ENCODE measurements around the gene C2CD3.

Gene C2CD3

DNA sequence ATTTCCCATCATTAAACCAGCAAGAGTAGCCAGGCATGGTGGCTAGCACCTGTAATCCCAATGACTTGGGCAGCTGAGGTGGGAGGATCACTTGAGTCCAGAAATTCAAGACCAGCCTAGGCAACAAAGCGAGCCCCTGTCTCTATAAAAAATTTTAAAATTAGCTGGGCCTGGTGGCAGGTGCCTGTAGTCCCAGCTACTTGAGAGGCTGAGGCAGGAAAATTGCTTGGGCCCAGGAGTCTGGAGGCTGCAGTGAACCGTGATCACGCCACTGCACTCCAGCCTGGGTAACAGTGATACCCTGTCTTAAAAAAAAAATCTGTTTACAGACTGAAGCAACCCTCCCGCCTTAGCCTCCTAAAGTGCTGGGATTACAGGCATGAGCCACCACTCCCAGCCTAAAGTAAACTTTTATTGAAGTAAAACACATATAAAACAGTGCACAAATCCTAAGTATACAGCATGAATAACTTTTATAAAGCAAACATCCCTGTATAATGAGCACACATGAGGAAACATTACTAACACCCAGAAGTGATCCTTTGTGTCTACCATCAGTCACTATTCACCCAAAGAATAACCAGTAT, 174.5 kb downstream of the C2CD3 start:
- no peak for DNase-seq (ENCODE audit: low spot score)
- in situ Hi-C loops (cut with MboI; ENCODE audit: low sequenced_read_pairs, unreplicated experiment), result no loop called here

DNA sequence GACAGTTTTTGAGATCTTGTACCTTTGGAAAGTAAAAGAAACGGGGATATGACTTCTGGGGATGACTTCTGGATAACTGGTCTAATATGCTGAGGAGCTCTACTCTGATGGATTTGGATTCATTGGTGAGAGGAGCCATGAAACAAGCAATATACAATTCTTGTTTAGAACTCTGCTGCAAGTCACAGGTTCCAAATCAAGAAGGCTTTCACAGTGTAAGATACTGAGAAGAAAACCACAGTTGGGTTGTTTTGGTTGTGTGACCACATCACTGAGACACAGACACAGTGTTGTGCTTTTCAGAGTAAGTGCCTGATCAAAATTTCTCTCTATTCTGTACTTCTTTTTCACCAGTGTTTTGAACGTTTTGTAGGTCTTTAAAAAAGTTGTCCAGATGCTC, 175.1 kb downstream of the C2CD3 start:
- TF ChIP-seq, protein P1, sequence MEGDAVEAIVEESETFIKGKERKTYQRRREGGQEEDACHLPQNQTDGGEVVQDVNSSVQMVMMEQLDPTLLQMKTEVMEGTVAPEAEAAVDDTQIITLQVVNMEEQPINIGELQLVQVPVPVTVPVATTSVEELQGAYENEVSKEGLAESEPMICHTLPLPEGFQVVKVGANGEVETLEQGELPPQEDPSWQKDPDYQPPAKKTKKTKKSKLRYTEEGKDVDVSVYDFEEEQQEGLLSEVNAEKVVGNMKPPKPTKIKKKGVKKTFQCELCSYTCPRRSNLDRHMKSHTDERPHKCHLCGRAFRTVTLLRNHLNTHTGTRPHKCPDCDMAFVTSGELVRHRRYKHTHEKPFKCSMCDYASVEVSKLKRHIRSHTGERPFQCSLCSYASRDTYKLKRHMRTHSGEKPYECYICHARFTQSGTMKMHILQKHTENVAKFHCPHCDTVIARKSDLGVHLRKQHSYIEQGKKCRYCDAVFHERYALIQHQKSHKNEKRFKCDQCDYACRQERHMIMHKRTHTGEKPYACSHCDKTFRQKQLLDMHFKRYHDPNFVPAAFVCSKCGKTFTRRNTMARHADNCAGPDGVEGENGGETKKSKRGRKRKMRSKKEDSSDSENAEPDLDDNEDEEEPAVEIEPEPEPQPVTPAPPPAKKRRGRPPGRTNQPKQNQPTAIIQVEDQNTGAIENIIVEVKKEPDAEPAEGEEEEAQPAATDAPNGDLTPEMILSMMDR (IDR thresholded peaks at IDR 0.05; ENCODE audit: borderline replicate concordance, control extremely low read depth, extremely low read depth, insufficient read depth, missing control alignments), result no peak
- in situ Hi-C loops (cut with MboI; ENCODE audit: low sequenced_read_pairs, unreplicated experiment), result no loop called here
- DNase-seq (ENCODE audit: low spot score), result no peak

More for the DNA sequence above, 174.5 kb downstream of the C2CD3 start:
- TF ChIP-seq, protein P1 (IDR thresholded peaks at IDR 0.05; ENCODE audit: borderline replicate concordance, control extremely low read depth, extremely low read depth, insufficient read depth, missing control alignments), result no peak

DNA sequence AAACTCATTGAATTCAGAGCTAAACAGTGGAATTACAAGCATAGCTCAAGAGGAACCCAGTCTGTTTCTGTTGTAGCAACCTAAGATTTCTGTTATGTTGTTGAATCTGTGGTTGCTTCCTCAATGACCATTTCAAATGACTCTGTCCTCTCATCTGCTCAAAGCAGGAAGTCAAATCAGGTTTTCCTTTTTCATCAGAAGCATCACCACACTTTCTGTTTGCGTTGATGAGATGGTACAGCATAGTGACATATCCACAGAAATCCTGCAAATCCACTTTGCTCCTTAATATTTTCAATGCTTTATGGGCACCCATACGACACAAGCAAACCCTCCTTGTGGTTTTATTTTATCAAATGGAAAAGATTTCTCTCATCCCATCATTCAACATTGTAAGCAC, 175.6 kb downstream of the C2CD3 start:
- in situ Hi-C loops (cut with MboI; ENCODE audit: low sequenced_read_pairs, unreplicated experiment), result no loop called here
- DNase-seq (ENCODE audit: low spot score), result no peak
- TF ChIP-seq, protein P1 (IDR thresholded peaks at IDR 0.05; ENCODE audit: borderline replicate concordance, control extremely low read depth, extremely low read depth, insufficient read depth, missing control alignments), result no peak

DNA sequence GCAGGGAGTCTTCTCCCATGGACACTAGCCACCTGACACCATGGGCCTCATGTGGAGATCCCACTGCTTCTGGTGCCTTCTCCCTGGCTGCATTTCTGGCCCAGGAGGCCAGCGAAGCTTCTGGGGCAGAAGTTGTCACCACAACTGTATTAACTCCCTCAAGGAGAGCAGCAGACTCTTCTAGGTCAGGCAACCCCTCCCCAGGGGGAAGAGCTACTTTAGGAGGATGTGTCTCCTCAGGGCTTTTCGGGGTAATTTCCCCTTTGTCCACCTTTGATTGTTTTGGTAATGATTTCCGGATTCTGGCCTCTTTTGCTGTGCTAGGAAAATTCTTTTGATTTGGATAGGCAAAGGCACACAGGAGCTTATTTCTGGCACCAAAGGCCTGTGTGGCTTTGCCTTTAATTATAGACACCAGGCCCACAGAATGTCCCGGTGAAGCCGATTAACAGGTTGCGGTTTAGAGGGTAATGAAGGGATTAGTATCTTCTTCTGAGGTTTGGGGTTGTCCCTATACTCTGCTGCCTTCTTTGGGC, 179.3 kb downstream of the C2CD3 start:
- DNase-seq (ENCODE audit: low spot score), result no peak
- in situ Hi-C loops (cut with MboI; ENCODE audit: low sequenced_read_pairs, unreplicated experiment), result no loop called here
- TF ChIP-seq, protein P1 (IDR thresholded peaks at IDR 0.05; ENCODE audit: borderline replicate concordance, control extremely low read depth, extremely low read depth, insufficient read depth, missing control alignments), result no peak

DNA sequence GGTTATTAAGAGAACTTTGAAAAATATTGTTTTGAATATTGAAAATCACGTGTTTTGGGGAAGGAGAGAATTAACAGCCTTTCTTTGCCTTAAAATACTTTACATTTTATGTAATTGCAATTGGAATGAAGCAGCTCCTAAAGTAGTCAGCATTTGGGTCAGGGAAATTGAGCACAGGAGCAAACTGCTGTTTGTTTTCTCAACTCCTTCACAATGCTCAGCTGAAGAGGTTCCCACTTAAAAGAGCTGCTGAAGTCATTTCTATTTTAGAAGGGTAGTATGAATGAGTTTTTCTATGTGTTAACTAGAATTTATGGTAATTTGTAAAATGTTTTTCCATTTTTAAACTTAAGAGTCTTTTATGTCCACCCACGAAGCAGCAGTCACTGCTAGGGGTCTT, 180.1 kb downstream of the C2CD3 start:
- TF ChIP-seq, protein P1 (IDR thresholded peaks at IDR 0.05; ENCODE audit: borderline replicate concordance, control extremely low read depth, extremely low read depth, insufficient read depth, missing control alignments), result no peak
- in situ Hi-C loops (cut with MboI; ENCODE audit: low sequenced_read_pairs, unreplicated experiment), result no loop called here
- DNase-seq (ENCODE audit: low spot score), result no peak

DNA sequence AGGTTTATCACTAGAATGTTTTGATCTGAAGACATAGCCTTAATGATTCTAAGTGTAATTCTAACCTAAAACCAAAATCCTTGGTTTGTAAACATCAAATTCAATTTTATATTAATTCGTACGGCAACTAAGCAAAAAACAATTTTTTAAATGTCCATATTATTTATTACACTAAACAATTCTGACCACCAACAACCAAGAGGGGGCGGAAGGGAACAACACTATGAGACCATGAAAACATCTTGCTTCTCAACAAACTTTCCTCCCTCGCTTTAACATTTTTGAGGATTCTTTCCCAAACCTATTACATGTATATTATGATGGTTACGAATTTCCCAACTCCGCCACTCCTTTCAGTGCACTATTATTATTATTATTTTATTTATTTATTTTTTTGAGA, 181.6 kb downstream of the C2CD3 start:
- DNase-seq (ENCODE audit: low spot score), result no peak
- in situ Hi-C loops (cut with MboI; ENCODE audit: low sequenced_read_pairs, unreplicated experiment), result no loop called here
- TF ChIP-seq, protein P1 (IDR thresholded peaks at IDR 0.05; ENCODE audit: borderline replicate concordance, control extremely low read depth, extremely low read depth, insufficient read depth, missing control alignments), result no peak
